Fibroblast of lung (primary cell): Measurements from ENCODE around the gene NPAT. TPM values are rescaled to one million over a fixed set of nuclear protein-coding genes. Genes with fewer than 3 reads are reported as not detected.

Experiments used
- DNase-seq, 2 donors: peaks; one replicate each; pipeline versions ENCODE4 v3.0.0 to v3.0.0-alpha.2; 2010; ENCODE audit warnings: low read depth in 2 of 2
- H2AFZ ChIP-seq: 2 replicates; pipeline ENCODE4 v1.5.1; 2012; ENCODE audit warnings: low read length, control low read depth, inconsistent platforms
- H3K27ac ChIP-seq: 2 replicates; pipeline ENCODE4 v1.5.1; 2011; ENCODE audit warnings: low read length, control low read depth; ENCODE audit not compliant: insufficient read depth
- H3K27me3 ChIP-seq: 2 replicates; pipeline ENCODE4 v1.5.1; 2011; ENCODE audit warnings: mild to moderate bottlenecking, low read length; ENCODE audit not compliant: control insufficient read depth, insufficient read depth
- H3K36me3 ChIP-seq: 2 replicates; pipeline ENCODE4 v1.5.1; 2011; ENCODE audit warnings: low read length; ENCODE audit not compliant: control insufficient read depth, insufficient read depth
- H3K4me1 ChIP-seq: 2 replicates; pipeline ENCODE4 v1.5.1; 2011; ENCODE audit warnings: low read length; ENCODE audit not compliant: control insufficient read depth, insufficient read depth; ENCODE audit errors: extremely low read depth
- H3K4me2 ChIP-seq: 2 replicates; pipeline ENCODE4 v1.5.1; 2011; ENCODE audit warnings: low read length, control low read depth; ENCODE audit not compliant: insufficient read depth; ENCODE audit errors: extremely low read depth
- H3K4me3 ChIP-seq, 4 experiments: fragments of 200-600 bp in 1 of 4; sonication (generic) in 1 of 4; replicated peaks in 1 of 4; 2 replicates each; pipeline ENCODE4 v1.5.1; 2011 to 2016; ENCODE audit warnings: low read length in 4 of 4, low read depth in 3 of 4, mild to moderate bottlenecking in 3 of 4, control low read depth in 2 of 4, inconsistent platforms in 1 of 4, mixed read lengths in 1 of 4; ENCODE audit not compliant: insufficient read depth in 1 of 4; ENCODE audit errors: control extremely low read depth in 1 of 4
- H3K79me2 ChIP-seq: 2 replicates; pipeline ENCODE4 v1.5.1; 2012; ENCODE audit warnings: mild to moderate bottlenecking, low read length, inconsistent platforms; ENCODE audit not compliant: control insufficient read depth, insufficient read depth
- H3K9ac ChIP-seq: 2 replicates; pipeline ENCODE4 v1.5.1; 2011; ENCODE audit warnings: mild to moderate bottlenecking, low read length, control low read depth; ENCODE audit not compliant: insufficient read depth
- H3K9me3 ChIP-seq: 2 replicates; pipeline ENCODE4 v1.5.1; 2012; ENCODE audit warnings: low read depth, low read length; ENCODE audit not compliant: control insufficient read depth, insufficient read depth
- H4K20me1 ChIP-seq: 2 replicates; pipeline ENCODE4 v1.5.1; 2011; ENCODE audit warnings: low read length; ENCODE audit not compliant: control insufficient read depth, insufficient read depth; ENCODE audit errors: extremely low read depth
- EZH2 ChIP-seq: IDR thresholded peaks from 2 replicates; pipeline ENCODE4 v1.5.1; 2012; ENCODE audit warnings: low read length, control low read depth, mild to moderate bottlenecking; ENCODE audit errors: missing control alignments
- polyA plus RNA-seq, 2 donors: library from polyadenylated mRNA; depleted of rRNA in 1 of 2; stranded (reverse) in 1 of 2; unstranded in 1 of 2; fragments of >200 nt; gene quantifications; 2 replicates each; pipeline ENCODE4 v1.2.1, GENCODE V29; 2011 to 2012; ENCODE audit warnings: missing spikeins in 1 of 2
- total RNA-seq: library from RNA; depleted of rRNA; stranded (reverse); fragments of >200 nt; gene quantifications from 2 replicates; pipeline ENCODE4 v1.2.1, GENCODE V29; 2014
- TF ChIP-seq, protein P1 (sequence below), 2 donors: IDR thresholded peaks in 1 of 2; conservative IDR thresholded peaks in 1 of 2; 1 replicate in 1 of 2; 2 replicates in 1 of 2; pipeline ENCODE4 v1.5.1; 2011 to 2012; ENCODE audit warnings: low read length in 2 of 2, control low read depth in 1 of 2, inconsistent platforms in 1 of 2, low read depth in 1 of 2, mild to moderate bottlenecking in 1 of 2

The NPAT gene
- total and polyA plus RNA-seq, 2 donors (not counting 1 experiment from before 2014, with no cell fraction given): 10.9 to 12.7 TPM

GRCh38 chr11:108228251-108228650, 5.8 kb upstream of the NPAT start:
- TF ChIP-seq, protein P1, sequence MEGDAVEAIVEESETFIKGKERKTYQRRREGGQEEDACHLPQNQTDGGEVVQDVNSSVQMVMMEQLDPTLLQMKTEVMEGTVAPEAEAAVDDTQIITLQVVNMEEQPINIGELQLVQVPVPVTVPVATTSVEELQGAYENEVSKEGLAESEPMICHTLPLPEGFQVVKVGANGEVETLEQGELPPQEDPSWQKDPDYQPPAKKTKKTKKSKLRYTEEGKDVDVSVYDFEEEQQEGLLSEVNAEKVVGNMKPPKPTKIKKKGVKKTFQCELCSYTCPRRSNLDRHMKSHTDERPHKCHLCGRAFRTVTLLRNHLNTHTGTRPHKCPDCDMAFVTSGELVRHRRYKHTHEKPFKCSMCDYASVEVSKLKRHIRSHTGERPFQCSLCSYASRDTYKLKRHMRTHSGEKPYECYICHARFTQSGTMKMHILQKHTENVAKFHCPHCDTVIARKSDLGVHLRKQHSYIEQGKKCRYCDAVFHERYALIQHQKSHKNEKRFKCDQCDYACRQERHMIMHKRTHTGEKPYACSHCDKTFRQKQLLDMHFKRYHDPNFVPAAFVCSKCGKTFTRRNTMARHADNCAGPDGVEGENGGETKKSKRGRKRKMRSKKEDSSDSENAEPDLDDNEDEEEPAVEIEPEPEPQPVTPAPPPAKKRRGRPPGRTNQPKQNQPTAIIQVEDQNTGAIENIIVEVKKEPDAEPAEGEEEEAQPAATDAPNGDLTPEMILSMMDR (conservative IDR thresholded peaks at IDR 0.05 in 1 of 2, IDR thresholded peaks at IDR 0.05 in 1 of 2; ENCODE audit: low read depth in 1 of 2, low read length in 2 of 2): no peak
- TF ChIP-seq EZH2: no peak
- Histone ChIP-seq H3K79me2 (peaks cover 28% of the 10 kb centered on the region), H3K9ac (no peak overlapping the region), H3K9me3 (no peaks in the 10 kb centered on the region), H4K20me1 (no peaks in the 10 kb centered on the region), H3K4me1 (peaks cover 3% of the 10 kb centered on the region), H3K4me3 (no peak overlapping the region), H3K27me3 (no peaks in the 10 kb centered on the region), H3K4me2 (no peak overlapping the region), H3K27ac (no peak overlapping the region), H2AFZ (no peak overlapping the region), H3K36me3 (no peaks in the 10 kb centered on the region)
- DNase-seq: no peak

DNA sequence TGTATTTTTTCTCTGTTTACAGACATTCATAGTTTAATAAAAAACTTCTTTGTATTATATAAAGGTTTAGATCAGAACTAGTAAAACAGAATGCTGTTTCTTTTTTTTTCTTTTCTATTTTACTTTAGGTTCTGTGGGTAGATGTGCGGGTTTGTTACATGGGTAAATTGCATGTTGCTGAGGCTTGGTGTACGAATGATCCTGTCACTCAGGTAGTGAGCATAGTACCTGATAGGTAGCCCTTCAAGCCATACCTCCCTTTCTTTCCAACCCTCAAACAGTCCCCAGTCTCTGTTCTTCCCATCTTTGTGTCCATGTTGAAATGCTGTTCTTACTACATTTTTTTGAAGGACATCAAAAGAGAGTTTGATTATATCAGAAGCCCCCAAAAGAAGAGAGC, 3.6 kb upstream of the NPAT start:
- Histone ChIP-seq H3K4me1 (peaks cover 3% of the 10 kb centered on the region), H3K27me3 (no peaks in the 10 kb centered on the region), H3K79me2 (peaks cover 39% of the 10 kb centered on the region), H3K9me3 (no peaks in the 10 kb centered on the region), H3K36me3 (no peaks in the 10 kb centered on the region), H3K9ac (no peak overlapping the region), H2AFZ (no peak overlapping the region), H3K4me3 (no peak overlapping the region), H3K4me2 (no peak overlapping the region), H3K27ac (no peak overlapping the region), H4K20me1 (no peaks in the 10 kb centered on the region)
- DNase-seq: no peak
- TF ChIP-seq EZH2: no peak
- TF ChIP-seq, protein P1 (conservative IDR thresholded peaks at IDR 0.05 in 1 of 2, IDR thresholded peaks at IDR 0.05 in 1 of 2; ENCODE audit: low read depth in 1 of 2, low read length in 2 of 2): no peak

DNA sequence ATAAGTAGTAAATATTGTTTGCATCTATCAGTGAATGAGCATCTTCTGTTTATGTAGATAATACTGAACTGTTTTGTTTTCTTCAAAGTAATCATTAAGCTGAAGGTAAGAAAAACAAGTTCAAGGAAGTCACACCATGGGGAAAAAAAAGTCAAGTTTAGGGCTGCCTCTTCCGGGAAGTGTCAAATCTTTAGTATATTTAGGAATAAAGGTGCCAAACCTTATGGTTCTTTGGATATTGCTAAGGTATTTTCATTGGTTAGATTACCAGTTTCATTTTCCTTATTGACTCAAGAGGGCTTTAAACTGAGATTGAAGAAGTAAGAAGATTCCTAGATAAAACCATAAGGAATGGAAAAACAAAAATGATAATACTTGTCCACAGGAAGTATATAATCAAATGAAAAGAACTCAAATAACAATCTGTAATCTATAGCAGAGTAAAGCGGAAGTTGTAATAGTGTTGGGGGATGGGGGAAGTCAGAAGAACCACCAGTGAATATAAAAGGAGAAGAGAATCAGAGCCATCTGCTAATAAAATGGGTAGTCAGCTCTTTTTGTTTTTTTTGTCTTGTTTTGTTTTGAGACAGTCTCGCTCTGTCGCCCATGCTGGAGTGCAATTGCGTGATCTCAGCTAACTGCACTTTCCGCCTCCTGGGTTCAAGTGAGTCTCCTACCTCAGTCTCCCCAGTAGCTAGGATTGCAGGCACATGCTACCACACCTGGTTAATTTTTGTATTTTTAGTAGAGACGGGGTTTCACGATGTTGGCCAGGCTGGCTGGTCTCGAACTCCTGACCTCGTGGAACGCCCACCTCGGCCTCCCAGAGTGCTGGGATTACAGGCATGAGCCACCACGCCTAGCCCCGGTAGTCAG, 2.7 kb upstream of the NPAT start:
- Histone ChIP-seq H3K4me3 (peak overlapping the region; percentile 58 to 99 (median 64)), H2AFZ (no peak overlapping the region), H3K79me2 (peaks cover 48% of the 10 kb centered on the region)

More for the DNA sequence above, 2.7 kb upstream of the NPAT start:
- Histone ChIP-seq H3K27me3 (no peaks in the 10 kb centered on the region), H3K4me2 (peak overlapping the region; percentile 61), H3K27ac (peak overlapping the region; percentile 85), H4K20me1 (no peaks in the 10 kb centered on the region), H3K9me3 (no peaks in the 10 kb centered on the region), H3K36me3 (no peaks in the 10 kb centered on the region), H3K9ac (no peak overlapping the region), H3K4me1 (peaks cover 5% of the 10 kb centered on the region)
- DNase-seq: no peak
- TF ChIP-seq, protein P1 (conservative IDR thresholded peaks at IDR 0.05 in 1 of 2, IDR thresholded peaks at IDR 0.05 in 1 of 2; ENCODE audit: low read depth in 1 of 2, low read length in 2 of 2): no peak
- TF ChIP-seq EZH2: no peak
